GM12875 (cell line): ENCODE data around the gene HS2ST1.
"Not testable (repeated sequence)": the region's sequence is repeated elsewhere in the genome, so short reads cannot be mapped to it uniquely, and the experiment has no call there.

ENCODE experiments used
- H3K4me3 ChIP-seq: one replicate; pipeline ENCODE4 v1.5.1; 2011; ENCODE audit warnings: low read depth, low read length, control low read depth
- CTCF ChIP-seq: IDR thresholded peaks from 2 replicates; pipeline ENCODE4 v1.5.1; 2011; ENCODE audit warnings: low read depth, mild to moderate bottlenecking, control low read depth, inconsistent platforms, low read length, moderate library complexity, borderline replicate concordance; ENCODE audit not compliant: insufficient read depth

The HS2ST1 gene

GRCh38 chr1:86914601-86914997 lies at the start of gene HS2ST1:
TSS of gene HS2ST1 (plus strand) at chr1:86914635.
- H3K4me3 ChIP-seq, result peak within 1 kb of the TSS; percentile 94
- TF ChIP-seq CTCF, result no peak

- no peak for TF ChIP-seq CTCF
- no peak overlapping the region for H3K4me3 ChIP-seq
Observed at GRCh38 chr1:86865973-86866637, 48.3 kb upstream of the HS2ST1 start.

GRCh38 chr1:86866665-86867064 lies 47.8 kb upstream of the HS2ST1 start:
- TF ChIP-seq CTCF, result no peak
- H3K4me3 ChIP-seq, result no peak overlapping the region

DNA sequence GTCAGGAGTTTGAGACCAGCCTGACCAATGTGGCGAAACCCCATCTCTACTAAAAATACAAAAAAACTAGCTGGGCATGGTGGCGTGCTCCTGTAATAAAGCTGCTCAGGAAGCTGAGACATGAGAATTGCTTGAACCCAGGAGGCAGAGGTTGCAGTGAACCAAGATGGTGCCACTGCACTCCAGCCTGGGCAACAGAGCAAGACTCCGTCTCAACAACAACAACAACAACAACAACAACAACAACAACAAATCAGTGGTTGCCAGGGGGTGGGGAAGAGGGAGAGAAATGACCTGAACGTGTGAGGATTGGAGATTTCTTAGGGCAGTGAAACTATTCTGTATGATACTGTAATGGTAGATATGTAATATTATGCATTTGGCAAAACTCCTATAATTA lies 47.2 kb upstream of the HS2ST1 start:
- not testable (repeated sequence) for H3K4me3 ChIP-seq

- no peak overlapping the region for H3K4me3 ChIP-seq
- no peak for TF ChIP-seq CTCF
Observed at GRCh38 chr1:86868477-86868876, 46.0 kb upstream of the HS2ST1 start.

DNA sequence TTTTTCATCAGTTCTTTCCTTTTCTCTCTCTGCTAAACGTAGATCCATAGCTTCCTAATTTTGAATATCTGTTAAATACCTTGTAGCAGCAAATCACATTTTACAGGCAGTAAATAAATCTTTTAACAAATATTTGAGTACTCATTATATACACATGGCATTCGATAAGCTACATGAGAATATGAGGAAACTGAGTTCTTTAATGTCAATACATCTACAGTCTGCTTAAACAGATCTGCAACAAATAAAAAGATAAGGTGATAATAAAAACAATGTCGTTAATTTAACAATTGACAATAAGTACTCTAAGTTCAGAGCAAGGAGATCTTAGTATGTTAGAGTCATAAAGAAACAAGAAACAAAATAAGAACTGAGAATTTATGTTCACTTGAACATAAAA lies 43.4 kb upstream of the HS2ST1 start:
- H3K4me3 ChIP-seq, result no peak overlapping the region
- no peak for TF ChIP-seq CTCF

- H3K4me3 ChIP-seq, result no peak overlapping the region
- no peak for TF ChIP-seq CTCF
Observed at GRCh38 chr1:86872086-86872485, 42.3 kb upstream of the HS2ST1 start.
